NCI-H2171 treated with DMSO at 0.1 percent for 48 hours (cell line): ENCODE measurements around the gene CD93.

ENCODE experiments used
- DNase-seq: peaks from one replicate; lab custom pipeline; 2025; lab: John Stamatoyannopoulos, UW

The CD93 gene

DNA sequence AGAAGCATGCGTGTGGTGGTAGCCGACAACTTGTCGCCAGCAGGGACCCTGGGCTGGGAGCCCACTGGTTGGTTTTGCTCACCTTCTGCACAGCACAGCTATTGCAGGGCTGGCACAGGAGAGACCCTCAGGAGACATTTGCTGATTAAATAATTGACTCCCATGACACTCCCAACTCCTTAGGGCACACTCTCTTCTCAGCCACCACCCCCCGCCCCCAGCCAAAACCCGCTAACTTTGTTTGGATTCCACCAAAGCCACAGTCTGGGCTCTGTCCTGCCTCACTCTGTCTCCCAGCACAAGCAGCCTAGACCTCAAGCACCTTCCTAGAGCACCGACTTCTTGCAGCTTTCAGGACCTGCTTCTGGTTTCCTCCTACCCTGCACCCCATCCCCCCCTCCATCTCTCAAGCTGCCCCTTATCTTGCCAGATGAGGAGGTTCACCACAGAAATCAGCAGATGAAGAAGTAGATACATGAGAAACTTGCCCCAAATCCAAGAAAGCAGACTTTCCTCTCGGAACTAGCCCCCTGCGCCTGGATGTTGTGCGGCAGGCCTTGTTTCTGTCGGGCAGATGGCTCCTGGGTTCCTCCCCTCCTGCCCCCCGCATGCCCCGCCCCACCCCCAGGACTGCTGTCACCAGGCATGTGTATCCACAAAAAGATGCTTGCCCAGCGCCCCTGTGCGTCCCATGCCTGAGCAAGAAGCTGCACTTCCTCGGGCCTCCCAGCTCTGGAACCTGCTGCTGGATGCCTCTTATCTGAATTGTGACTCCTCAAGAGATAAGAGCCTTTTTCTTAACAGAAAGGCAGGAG, 35.0 kb upstream of the CD93 start:
- DNase-seq: no peak

DNA sequence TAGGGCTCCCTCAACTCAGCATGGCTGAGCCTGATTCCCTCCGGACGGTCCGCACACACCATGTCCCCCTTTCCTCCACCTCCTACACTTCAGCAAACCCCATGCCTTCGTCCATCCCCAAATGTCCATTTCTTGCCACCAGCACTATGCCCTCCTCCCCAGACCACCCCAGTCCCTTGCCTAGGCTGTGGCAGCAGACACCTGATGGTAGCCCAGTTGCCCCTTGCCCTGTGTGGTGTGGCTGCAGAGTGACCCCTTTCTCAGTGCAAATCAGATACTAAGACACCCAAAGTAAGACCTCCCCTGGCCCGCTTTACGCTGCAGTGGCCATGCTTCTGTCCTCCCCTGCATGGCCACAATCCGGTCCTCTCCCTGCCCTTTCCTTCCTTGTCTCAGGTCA, 34.1 kb upstream of the CD93 start:
- DNase-seq: no peak

DNA sequence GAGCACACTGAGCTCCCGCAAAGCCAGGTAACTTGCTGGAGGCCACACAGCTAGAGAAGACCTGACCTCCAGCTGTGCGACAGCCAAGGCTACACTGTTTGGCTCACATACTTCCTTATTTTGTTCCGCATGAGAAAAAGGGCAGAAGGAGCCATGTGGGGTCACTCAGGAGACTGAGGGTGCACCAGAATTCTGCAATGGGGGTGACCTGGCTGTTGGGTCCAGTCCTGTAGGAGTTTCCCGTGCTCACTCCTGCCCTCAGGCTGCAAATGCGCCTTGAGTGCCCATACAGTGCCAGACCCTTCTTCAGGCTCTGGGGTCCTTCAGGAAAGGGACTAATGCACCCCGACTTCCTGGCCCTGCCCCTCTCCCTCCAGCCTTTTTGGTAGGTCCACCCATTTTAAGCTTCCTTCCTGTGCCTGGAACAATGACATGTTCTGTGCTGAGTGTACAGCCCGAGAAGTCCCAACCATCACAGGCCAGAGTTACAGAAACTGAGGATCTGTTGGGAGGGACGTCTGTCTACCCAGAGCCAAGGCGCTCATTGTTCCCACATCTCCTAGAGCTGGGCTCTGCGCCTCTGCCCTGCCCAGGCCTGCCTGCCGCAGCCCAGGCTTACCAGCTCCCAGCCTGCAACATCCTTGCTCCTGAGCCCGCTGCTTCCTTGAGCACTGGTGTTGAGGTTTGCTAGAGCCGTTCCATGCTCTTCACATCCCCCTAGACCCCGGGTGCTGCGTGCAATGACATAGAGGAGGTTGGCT, 33.5 kb upstream of the CD93 start:
- DNase-seq: no peak

GRCh38 chr20:23118766-23119165, 32.6 kb upstream of the CD93 start:
- no peak for DNase-seq

GRCh38 chr20:23118144-23118543, 32.0 kb upstream of the CD93 start:
- DNase-seq: no peak

DNA sequence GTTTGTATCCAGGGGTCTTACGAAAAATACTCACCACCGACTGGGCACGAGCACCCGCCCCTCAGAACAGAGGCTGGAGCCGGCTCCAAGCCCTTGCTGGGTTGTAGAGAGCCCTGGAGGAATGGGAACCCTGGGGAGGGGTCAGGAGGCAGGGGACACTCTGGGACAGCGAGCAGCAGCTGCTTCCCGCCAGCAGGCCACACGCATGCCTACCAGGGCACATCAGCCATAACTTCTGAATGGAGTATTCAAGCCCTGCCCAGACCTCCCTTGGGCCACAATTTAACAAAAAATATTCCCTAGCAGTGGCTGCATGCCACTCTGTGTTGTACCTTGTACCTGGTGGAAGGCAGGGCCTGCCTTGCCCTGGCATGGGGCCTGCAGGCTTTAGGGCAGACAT, 31.6 kb upstream of the CD93 start:
- no peak for DNase-seq

- DNase-seq: no peak
Observed at GRCh38 chr20:23116311-23117089, 30.4 kb upstream of the CD93 start.

DNA sequence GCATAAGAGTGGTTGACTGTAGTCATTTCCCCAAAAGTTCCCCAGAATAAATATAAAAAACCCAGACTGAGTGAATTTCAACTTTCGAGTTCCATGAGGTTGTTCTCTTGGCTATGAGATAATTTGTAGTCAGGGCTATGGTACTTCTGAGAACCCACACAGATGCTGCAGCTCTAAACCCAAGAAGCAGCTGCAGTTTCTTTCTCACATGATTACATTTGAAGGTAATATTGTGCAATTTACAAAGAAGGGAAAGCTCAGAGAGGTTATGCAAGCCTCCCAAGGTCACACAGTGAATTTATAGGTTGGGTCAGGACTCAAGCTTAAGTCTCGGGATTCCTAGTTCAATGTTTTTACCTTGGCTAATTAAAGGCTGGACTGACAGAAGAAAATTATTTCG, 29.7 kb upstream of the CD93 start:
- DNase-seq: no peak

DNA sequence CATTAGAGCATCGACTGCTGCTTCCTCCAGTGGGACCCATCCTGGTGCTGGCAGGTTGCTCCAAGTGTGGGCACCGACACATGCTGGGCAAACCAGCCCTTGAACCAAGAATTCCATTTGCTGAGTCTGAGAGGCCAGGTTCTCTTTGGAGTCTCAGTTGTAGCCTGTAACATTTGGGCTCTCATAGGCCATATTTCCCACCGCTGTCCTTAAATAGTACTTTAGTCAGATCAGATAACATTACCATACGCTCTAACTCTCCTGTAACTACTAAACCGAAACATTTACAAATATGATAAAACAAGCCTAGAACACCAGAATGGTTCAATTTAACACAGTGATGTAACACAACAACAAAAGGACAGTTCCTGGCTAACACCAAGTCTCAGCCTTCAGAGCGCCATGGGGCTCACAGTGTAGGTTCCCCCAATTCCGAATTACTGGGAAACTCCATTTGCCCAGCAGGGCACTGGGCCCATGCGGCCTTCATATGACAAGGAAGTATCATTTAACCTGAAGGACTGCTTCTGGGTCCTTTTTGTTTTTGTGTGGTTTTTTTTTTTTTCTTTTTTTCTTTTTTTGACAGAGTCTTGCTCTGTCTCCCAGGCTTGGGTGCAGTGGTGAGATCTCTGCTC, 28.4 kb upstream of the CD93 start:
- no peak for DNase-seq

- no peak for DNase-seq
Observed at GRCh38 chr20:23114018-23114417, 27.9 kb upstream of the CD93 start.

GRCh38 chr20:23112595-23112994, 26.5 kb upstream of the CD93 start:
- no peak for DNase-seq

DNA sequence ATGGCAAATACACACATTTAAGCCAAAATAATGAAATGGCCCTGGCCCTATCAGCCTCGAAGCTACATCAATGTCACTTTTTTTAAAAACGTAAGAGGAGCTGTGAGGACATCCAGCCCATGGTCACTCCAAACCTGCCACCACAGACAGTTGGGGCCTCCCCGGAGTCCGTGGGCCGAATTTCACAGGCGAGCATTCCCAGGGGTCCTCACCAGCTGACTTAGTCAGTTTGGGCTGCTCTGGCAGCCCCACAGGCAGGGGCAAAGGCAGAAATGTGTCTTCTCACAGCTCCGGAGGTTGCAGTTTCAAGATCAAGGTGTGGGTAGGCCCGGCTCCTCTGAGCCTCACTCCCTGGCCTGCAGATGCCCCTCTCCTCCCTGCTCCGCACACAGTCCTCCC, 25.8 kb upstream of the CD93 start:
- DNase-seq: no peak

DNA sequence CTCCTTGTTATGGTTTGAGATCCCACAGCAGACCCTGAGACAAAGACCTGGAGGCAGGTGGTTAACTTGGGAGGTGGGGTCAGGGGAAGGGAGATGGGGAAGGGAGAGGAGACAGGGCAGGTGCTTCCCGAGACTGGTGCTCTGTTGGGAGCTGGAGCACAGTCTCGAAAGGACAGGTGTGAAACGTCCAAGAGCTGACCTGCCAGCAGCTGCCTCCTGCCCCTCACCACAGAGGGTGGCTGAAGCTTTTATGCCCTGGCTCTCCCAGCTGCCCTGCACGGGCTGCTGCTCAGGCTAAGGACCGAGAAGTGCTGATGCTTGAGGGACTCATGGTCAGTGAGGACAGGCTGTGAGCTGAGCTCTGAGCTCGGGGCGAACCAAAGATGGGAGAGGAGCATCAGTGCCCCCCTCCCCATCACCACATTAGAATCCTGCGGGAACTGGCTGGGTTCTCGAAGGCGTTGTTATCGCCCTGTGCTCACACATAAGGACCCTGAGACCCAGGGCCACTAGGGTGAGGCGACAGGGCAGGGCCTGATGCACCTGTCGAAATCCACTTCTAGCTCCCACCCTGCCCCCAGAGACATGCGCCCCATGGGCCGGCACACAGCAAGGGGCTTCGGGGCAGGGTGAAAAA, 25.3 kb upstream of the CD93 start:
- no peak for DNase-seq

DNA sequence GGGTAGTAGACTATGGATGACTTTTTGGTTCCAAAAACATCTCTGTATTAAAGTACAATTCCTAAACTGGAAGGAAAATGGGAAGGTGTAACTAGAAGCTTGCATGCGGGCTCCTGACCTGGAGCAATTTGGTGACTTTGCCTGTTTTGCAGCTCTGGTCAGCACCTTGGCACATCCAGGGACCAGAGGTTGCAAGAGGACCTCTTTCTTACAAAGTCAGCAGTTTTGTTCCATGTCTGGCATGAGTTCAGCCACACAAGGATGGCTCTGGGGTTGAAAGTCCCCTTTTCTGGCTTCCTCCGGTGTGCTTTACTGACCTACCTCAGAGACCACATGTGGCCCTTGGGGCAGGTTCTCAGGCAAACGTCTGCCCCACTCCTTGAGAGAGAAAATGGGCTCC, 22.7 kb upstream of the CD93 start:
- no peak for DNase-seq

DNA sequence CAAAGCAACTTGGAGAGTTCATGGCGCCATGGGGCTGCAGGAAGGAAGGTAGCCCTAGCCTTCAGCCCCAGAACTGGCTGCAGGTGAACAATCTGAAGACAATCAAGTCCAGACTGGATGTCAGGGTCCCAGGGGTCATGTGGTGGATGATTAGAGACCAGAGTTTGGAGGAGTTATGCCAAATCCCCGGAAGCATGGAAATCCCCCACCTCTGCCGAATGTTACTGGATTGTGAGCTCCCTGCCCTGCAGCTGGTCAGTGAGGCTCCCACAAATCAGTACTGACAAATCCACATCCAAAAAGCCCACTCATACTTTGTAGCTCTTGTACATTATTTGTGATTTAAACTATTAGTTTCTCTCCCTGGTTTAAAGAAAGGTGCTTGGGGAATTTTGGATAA, 21.3 kb upstream of the CD93 start:
- DNase-seq: no peak

GRCh38 chr20:23106271-23106851, 20.2 kb upstream of the CD93 start:
- DNase-seq: no peak

DNA sequence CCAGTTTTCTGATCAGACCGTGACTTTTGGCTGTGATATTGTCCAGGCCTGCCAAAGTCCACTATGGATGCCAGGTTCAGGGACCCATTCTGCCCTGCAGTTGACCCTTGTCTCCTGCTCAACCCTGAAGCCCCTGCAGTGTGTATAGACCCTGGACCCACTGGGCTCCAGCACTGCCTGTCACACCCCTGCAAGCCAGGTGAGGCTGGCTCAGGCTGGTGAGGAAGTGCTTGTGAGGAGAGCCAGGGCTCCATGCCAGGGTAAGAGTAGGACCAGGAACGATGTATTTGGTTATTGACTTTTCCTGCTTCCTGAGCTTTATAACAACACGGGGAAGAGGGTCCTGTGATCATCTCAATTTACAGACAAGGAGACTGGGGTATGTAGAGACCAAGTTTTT, 19.1 kb upstream of the CD93 start:
- no peak for DNase-seq

DNA sequence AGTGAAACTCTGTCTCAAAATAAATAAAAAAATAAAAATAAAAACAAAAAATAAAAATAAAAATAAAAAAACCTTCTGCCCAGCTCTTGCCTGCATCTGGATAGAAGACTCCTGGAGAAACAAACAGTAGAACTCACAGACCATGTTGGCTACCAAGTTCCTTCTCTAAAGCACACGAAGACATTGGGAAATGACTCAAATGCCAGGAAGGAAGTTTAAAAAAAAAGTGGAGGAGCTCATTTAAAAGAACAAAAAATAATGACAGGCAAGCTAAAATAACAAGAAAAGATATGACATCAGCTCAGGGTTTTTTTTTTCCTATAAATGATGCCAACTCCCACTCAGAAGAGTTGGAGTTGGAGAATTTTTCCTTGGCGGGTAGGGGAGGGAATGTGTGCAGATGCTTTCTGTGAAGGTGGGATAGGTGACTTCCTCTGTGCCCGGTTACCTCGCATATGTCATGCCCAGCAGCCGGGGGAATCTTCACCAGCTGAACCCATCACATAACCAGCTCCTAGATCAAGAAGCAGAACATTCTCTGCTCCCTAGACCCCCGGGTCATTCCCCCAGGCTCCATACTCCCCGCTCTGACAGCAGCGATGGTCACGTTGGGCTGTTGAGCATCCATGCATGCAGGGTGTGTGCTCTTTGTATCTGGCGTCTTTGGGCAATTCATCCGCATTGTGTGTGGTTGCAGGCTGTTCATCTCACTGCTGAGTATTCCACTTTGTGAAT, 17.3 kb upstream of the CD93 start:
- no peak for DNase-seq

GRCh38 chr20:23101696-23102406, 15.7 kb upstream of the CD93 start:
- DNase-seq: no peak

GRCh38 chr20:23100720-23101107, 14.6 kb upstream of the CD93 start:
- no peak for DNase-seq
